GM23338 (cell line): ENCODE measurements around the gene CHN2. TPM values are rescaled to one million over a fixed set of nuclear protein-coding genes. Genes with fewer than 3 reads are reported as not detected.
A peak's percentile ranks its signal among the peaks of the same experiment; 100 is the strongest.

Source experiments
- ATAC-seq: fragments of 200-7000 bp; cut with Tn5 transposase; 3 replicates; pipeline ENCODE4 v1.9.1; 2020
- DNase-seq: peaks from one replicate; pipeline ENCODE4 v3.0.0-alpha.2; 2015; ENCODE audit warnings: low spot score
- H2AFZ ChIP-seq: fragments of 200-600 bp; sonication (generic); 2 replicates; pipeline ENCODE4 v1.8.0; 2016; ENCODE audit warnings: antibody characterized with exemption, mild to moderate bottlenecking, moderate library complexity
- H3F3A ChIP-seq: fragments of 200-600 bp; sonication (generic); replicated peaks from 2 replicates; pipeline ENCODE4 v1.8.0; 2017; ENCODE audit warnings: antibody characterized with exemption, mixed run types, low read depth
- H3K27ac ChIP-seq: fragments of 200-600 bp; sonication (generic); 2 replicates; pipeline ENCODE4 v1.6.1; 2016; ENCODE audit warnings: low read depth
- H3K27me3 ChIP-seq: fragments of 200-600 bp; sonication (generic); 2 replicates; pipeline ENCODE4 v1.8.0; 2016; ENCODE audit warnings: mild to moderate bottlenecking, mixed run types, moderate library complexity; ENCODE audit not compliant: insufficient read depth
- H3K36me3 ChIP-seq: fragments of 200-600 bp; sonication (generic); 2 replicates; pipeline ENCODE4 v1.8.0; 2016; ENCODE audit warnings: mild to moderate bottlenecking; ENCODE audit not compliant: insufficient read depth
- H3K4me1 ChIP-seq: fragments of 200-600 bp; sonication (generic); 2 replicates; pipeline ENCODE4 v1.8.0; 2016; ENCODE audit warnings: mild to moderate bottlenecking, moderate library complexity; ENCODE audit not compliant: insufficient read depth
- H3K4me2 ChIP-seq: fragments of 200-600 bp; sonication (generic); 2 replicates; pipeline ENCODE4 v1.7.1; 2017; ENCODE audit warnings: mixed run types
- H3K4me3 ChIP-seq: fragments of 200-600 bp; sonication (generic); 2 replicates; pipeline ENCODE4 v1.6.1; 2016; ENCODE audit warnings: mixed run types
- H3K79me2 ChIP-seq: fragments of 200-600 bp; sonication (generic); replicated peaks from 2 replicates; pipeline ENCODE4 v1.8.0; 2017; ENCODE audit warnings: mild to moderate bottlenecking; ENCODE audit not compliant: insufficient read depth
- H3K9me2 ChIP-seq: fragments of 200-600 bp; sonication (generic); 2 replicates; pipeline ENCODE4 v1.8.0; 2017; ENCODE audit not compliant: insufficient read depth
- H4K20me1 ChIP-seq: fragments of 200-600 bp; sonication (generic); replicated peaks from 2 replicates; pipeline ENCODE4 v1.8.0; 2017; ENCODE audit warnings: mild to moderate bottlenecking; ENCODE audit not compliant: insufficient read depth
- H3K27ac Mint-ChIP-seq: 2 replicates; pipeline ENCODE4 v1.8.0; 2020; ENCODE audit warnings: inconsistent platforms, mild to moderate bottlenecking, moderate library complexity, mixed read lengths
- H3K27me3 Mint-ChIP-seq: 3 replicates; pipeline ENCODE4 v1.8.0; 2022; ENCODE audit warnings: low read depth, mild to moderate bottlenecking, moderate library complexity, mixed read lengths, inconsistent platforms; ENCODE audit not compliant: insufficient read depth, poor library complexity
- H3K36me3 Mint-ChIP-seq: 3 replicates; pipeline ENCODE4 v1.8.0; 2021; ENCODE audit warnings: low read depth, mild to moderate bottlenecking, inconsistent platforms, moderate library complexity, mixed read lengths
- H3K4me1 Mint-ChIP-seq: 3 replicates; pipeline ENCODE4 v1.8.0; 2020; ENCODE audit warnings: mild to moderate bottlenecking, inconsistent platforms, mixed read lengths
- H3K4me3 Mint-ChIP-seq: 3 replicates; pipeline ENCODE4 v1.8.0; 2021; ENCODE audit warnings: moderate library complexity, mild to moderate bottlenecking, inconsistent platforms, mixed read lengths
- H3K9me3 Mint-ChIP-seq: 3 replicates; pipeline ENCODE4 v1.8.0; 2020; ENCODE audit warnings: moderate library complexity, mild to moderate bottlenecking, inconsistent platforms, mixed read lengths
- CREB1 ChIP-seq: fragments of 250-450 bp; sonication (Bioruptor Pico); IDR thresholded peaks from 2 replicates; pipeline ENCODE4 v1.5.0; 2020; ENCODE audit warnings: low read depth, mild to moderate bottlenecking, moderate library complexity
- CTCF ChIP-seq, 2 experiments: fragments of 200-600 bp in 1 of 2; sonication (generic) in 1 of 2; conservative IDR thresholded peaks; 2 replicates each; pipeline versions ENCODE4 v1.5.1 to v1.6.1; 2016 to 2017; ENCODE audit warnings: antibody characterized with exemption in 2 of 2, low read depth in 2 of 2, mild to moderate bottlenecking in 2 of 2, moderate library complexity in 1 of 2
- ETS1 ChIP-seq: IDR thresholded peaks from 2 replicates; pipeline ENCODE4 v1.6.1; 2016; ENCODE audit warnings: antibody characterized with exemption
- EZH2 ChIP-seq: fragments of 200-600 bp; sonication (generic); IDR thresholded peaks from one replicate; pipeline ENCODE4 v1.8.0; 2017; ENCODE audit warnings: antibody characterized with exemption, mild to moderate bottlenecking, low read depth; ENCODE audit not compliant: unreplicated experiment
- EZH2phosphoT487 ChIP-seq: fragments of 200-600 bp; sonication (generic); IDR thresholded peaks from one replicate; pipeline ENCODE4 v1.8.1; 2018; ENCODE audit warnings: antibody characterized with exemption; ENCODE audit not compliant: unreplicated experiment
- JUNB ChIP-seq: IDR thresholded peaks from one replicate; pipeline ENCODE4 v1.6.1; 2016; ENCODE audit warnings: antibody characterized with exemption; ENCODE audit not compliant: unreplicated experiment
- POLR2AphosphoS5 ChIP-seq: IDR thresholded peaks from 2 replicates; pipeline ENCODE4 v1.6.1; 2016; ENCODE audit warnings: antibody characterized with exemption, low read depth
- REST ChIP-seq: IDR thresholded peaks from one replicate; pipeline ENCODE4 v1.6.1; 2018; ENCODE audit warnings: antibody characterized with exemption; ENCODE audit not compliant: unreplicated experiment
- STAT1 ChIP-seq: IDR thresholded peaks from one replicate; pipeline ENCODE4 v1.6.1; 2016; ENCODE audit warnings: antibody characterized with exemption; ENCODE audit not compliant: unreplicated experiment
- ZNF114 ChIP-seq: fragments of 250-450 bp; sonication (Bioruptor Pico); IDR thresholded peaks from 2 replicates; pipeline ENCODE4 v1.5.0; 2020; ENCODE audit warnings: mild to moderate bottlenecking, moderate library complexity
- ZNF331 ChIP-seq: fragments of 250-450 bp; sonication (Bioruptor Pico); IDR thresholded peaks from 2 replicates; pipeline ENCODE4 v1.5.0; 2020; ENCODE audit warnings: low read depth, mild to moderate bottlenecking, moderate library complexity
- polyA plus RNA-seq: library from polyadenylated mRNA; unstranded; fragments of >200 nt; fragmentation: Nextera tagmentation; extraction: Ambion mirVana; gene quantifications from 2 replicates; pipeline ENCODE4 v1.2.1, GENCODE V29; 2016
- total RNA-seq: library from RNA; depleted of rRNA; stranded (reverse); fragments of >200 nt; shearing (Covaris generic); gene quantifications from 2 replicates; pipeline ENCODE4 v1.2.3, GENCODE V29; 2014

Gene CHN2
- total and polyA plus RNA-seq, 2 experiments from 2014 or later, result 6.1 to 7.5 TPM

GRCh38 chr7:29319719-29320521 is 125.3 kb downstream of the CHN2 start:
- H3K4me3 Mint-ChIP-seq, result no peak overlapping the region
- H3K4me2 ChIP-seq, result peak overlapping the region; percentile 48; the same call in 1 of the 2 replicates
- DNase-seq, result peak; percentile 25
- H3K27me3 ChIP-seq, result no peaks in the 10 kb centered on the region
- H3K4me3 ChIP-seq, result no peak overlapping the region
- TF ChIP-seq CTCF (conservative IDR thresholded peaks at IDR 0.05; ENCODE audit: low read depth in 2 of 2), result no peak
- no peak for TF ChIP-seq JUNB
- TF ChIP-seq ETS1, result no peak
- TF ChIP-seq ZNF114, result no peak
- TF ChIP-seq REST, result no peak
- no peak for TF ChIP-seq POLR2AphosphoS5
- TF ChIP-seq ZNF331 (CRISPR knock-in tag), result no peak
- no peak for TF ChIP-seq STAT1
- no peak for TF ChIP-seq EZH2
- no peak for TF ChIP-seq CREB1 (CRISPR knock-in tag)
- TF ChIP-seq EZH2phosphoT487, result no peak
- H4K20me1 ChIP-seq, result no peaks in the 10 kb centered on the region
- H3K36me3 ChIP-seq, result no peaks in the 10 kb centered on the region
- H3K27ac ChIP-seq, result no peak overlapping the region
- H2AFZ ChIP-seq, result no peak overlapping the region; the same call in 1 of the 2 replicates
- H3K4me1 Mint-ChIP-seq, result peaks cover 22% of the 10 kb centered on the region
- H3K9me2 ChIP-seq, result no peaks in the 10 kb centered on the region
- H3K4me1 ChIP-seq, result peaks cover 28% of the 10 kb centered on the region
- H3K27me3 Mint-ChIP-seq, result peaks cover 1% of the 10 kb centered on the region
- H3K27ac Mint-ChIP-seq, result no peak overlapping the region
- ATAC-seq, result peak; percentile 41; the same call in 2 of the 3 replicates
- no peaks in the 10 kb centered on the region for H3K79me2 ChIP-seq
- H3K9me3 Mint-ChIP-seq, result no peaks in the 10 kb centered on the region
- no peaks in the 10 kb centered on the region for H3F3A ChIP-seq
- no peaks in the 10 kb centered on the region for H3K36me3 Mint-ChIP-seq
